Measurements from ENCODE around the gene ZNF580.

Gene ZNF580

DNA sequence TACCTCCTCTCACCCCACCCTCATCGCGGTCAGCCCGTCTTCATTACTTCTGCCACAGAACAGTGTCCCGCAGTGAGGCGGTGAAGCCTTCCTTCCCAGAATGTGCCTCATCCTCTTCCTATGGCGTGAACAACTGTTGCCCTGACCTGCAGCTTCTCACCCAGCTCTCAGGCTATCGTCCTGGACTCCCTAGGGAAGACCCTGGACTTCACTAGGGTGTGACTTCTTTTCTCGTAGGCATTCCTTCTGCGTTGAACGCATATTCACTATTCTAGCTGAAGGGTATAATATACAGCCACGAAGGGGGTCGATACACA lies 34.4 kb upstream of the ZNF580 start:
- DNase-seq (ENCODE audit: low read depth): no peak

DNA sequence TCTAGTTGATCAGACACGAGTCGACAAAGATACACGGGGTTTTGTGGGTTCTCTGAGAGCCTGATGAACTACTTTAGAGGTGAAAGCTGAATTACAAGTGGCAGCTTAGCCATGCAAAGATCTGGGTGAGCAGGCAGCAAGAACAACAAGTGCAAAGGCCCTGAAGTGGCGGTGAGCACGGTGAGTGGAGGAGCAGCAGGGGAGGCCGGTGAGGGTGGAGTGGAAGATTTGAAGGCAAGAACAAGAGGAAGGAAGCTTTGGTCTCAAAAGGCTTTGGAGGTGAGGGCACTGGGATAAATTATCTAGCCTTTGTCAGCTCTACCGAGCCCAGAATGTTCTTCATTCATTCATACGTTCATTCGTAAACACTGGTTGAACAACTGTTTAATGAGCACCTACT lies 34.0 kb upstream of the ZNF580 start:
- no peak for DNase-seq (ENCODE audit: low read depth)

- DNase-seq (ENCODE audit: low read depth): no peak
These were observed 31.5 kb upstream of the ZNF580 start for GRCh38 chr19:55609326-55609725.

- DNase-seq (ENCODE audit: low read depth): no peak
These were observed 29.4 kb upstream of the ZNF580 start for GRCh38 chr19:55611300-55611982.

- DNase-seq (ENCODE audit: low read depth): no peak
These were observed 28.7 kb upstream of the ZNF580 start for GRCh38 chr19:55611983-55612645.

DNA sequence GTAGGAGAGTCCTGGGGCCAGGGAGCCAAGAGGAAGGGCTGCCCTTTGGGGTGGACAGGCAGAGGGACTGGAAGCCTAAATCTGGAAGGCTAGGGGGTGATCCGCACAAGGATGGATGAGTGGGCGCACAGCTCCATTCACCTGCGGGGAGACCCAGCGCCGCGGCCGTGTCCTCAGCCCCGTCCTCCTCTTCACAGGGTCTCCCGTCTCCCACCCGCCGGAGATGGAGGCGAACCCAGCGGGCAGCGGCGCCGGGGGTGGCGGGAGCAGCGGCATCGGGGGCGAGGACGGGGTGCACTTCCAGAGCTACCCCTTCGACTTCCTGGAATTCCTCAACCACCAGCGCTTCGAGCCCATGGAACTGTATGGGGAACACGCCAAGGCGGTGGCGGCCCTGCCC lies 27.4 kb upstream of the ZNF580 start:
- no peak for DNase-seq (ENCODE audit: low read depth)

GRCh38 chr19:55613930-55614710 lies 26.7 kb upstream of the ZNF580 start:
- no peak for DNase-seq (ENCODE audit: low read depth)

- DNase-seq (ENCODE audit: low read depth): no peak
These were observed 25.9 kb upstream of the ZNF580 start for GRCh38 chr19:55614711-55615542.

- no peak for DNase-seq (ENCODE audit: low read depth)
These were observed 25.0 kb upstream of the ZNF580 start for GRCh38 chr19:55615543-55616394.

DNA sequence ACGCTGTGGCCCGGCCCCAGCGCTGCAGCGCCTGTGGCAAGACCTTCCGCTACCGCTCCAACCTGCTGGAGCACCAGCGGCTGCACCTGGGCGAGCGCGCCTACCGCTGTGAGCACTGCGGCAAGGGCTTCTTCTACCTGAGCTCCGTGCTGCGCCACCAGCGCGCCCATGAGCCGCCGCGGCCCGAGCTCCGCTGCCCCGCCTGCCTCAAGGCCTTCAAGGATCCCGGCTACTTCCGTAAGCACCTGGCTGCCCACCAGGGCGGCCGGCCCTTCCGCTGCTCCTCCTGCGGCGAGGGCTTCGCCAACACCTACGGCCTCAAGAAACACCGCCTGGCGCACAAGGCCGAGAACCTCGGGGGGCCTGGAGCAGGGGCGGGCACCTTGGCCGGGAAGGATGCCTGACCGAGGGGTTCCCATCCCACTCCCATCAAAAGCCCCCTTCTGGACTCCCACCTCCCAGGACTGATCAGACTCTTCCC lies 24.4 kb upstream of the ZNF580 start:
- DNase-seq (ENCODE audit: low read depth): no peak

DNA sequence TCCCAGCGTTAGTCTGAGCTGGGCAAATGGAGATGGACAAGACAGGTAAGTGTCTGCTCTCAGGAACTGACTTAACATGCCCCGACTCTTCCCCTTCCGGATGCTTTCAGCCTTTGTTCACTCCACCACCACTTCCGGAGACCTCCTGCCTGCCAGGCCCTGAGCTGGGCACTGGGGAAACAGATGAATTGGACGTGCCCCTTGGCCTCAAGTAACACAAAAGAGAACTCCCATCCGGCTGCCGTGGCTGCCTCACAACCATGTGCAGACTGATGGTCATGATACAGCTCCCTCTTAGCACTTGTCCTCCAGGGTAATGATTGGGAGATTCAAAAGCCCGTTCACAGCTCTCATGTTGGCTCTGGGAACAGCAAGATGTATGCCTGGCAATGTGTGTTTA lies 23.4 kb upstream of the ZNF580 start:
- no peak for DNase-seq (ENCODE audit: low read depth)

DNA sequence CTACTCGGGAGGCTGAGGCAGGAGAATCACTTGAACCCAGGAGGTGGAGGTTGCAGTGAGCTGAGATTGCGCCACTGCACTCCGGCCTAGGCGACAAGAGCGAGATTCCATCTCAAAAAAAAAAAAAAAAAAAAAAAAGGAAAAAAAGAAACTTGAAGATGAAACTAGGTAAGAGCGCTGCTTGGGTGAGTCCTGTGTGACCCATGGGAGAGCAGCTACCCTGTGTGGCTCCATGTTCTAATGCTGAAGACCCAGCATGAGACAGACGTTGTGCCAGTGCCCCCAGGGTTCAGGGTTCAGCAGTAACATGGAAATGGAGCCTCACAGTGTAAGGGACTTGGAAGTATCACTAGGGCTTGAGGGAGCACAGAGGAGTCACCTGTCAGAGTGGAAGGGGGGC lies 22.4 kb upstream of the ZNF580 start:
- no peak for DNase-seq (ENCODE audit: low read depth)

GRCh38 chr19:55619286-55619685 lies 21.5 kb upstream of the ZNF580 start:
- DNase-seq (ENCODE audit: low read depth): no peak

DNA sequence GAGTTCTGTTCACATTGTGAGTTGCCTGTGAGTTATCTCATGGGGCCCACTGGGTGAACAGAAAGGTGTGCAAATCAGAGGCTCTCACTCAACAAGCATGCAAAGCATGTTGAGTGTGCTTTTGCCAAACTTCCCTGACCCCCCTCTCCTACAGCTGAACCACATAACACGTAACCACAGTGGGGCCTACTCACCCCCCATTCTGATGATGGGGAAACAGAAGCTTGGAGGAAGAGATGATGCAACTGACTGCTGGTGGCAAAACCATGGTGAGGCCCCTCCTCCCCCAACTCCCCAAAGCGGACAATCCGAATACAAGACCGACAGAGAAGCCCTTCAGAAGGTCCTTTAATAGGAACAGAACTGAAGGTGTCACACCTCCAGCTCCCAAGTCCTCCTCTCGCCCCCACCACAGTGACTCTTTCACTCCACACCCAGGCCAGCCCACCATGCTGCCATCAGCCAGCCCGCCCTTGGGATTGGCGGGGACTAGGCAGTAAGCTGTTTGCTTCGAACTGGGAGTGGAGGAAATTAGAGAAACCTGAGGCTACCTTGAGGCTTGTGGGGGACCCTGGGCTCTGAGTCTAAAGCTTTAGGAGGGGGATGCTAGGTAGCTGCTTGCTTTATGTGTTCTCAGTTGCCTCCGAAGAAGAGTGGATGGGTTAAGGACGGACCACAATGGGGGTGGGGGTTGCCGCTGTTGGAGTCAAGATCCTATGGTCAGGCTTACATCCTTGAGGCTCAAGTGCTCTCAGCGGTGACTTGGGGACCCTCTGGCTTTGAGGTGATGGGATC lies 20.2 kb upstream of the ZNF580 start:
- no peak for DNase-seq (ENCODE audit: low read depth)

- no peak for DNase-seq (ENCODE audit: low read depth)
These were observed 19.6 kb upstream of the ZNF580 start for GRCh38 chr19:55621205-55621672.

DNA sequence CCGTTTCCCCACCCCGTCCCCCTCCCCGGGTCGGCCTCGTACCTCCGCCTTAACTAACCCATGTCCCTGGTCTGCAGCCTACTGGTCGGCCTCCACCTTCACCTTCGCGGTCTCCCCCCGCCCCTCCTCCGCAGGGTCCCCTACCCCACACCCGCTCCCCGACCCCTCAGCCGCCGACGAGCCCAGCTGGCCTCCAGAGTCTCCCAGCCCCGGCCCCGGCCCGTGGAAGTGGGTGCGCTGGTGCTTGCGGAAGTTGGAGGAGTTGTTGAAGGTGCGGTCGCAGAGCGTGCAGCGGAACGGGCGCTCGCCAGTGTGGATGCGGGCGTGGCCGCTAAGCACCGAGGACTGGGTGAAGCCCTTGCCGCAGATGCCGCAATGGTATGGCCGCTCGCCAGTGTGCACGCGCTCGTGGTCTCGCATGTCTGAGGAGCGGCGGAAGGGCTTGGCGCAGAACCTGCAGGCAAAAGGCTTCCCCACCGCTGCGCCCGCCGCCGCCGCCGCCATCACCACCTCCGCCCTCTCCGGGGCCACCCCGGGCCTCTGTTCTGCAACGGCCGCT lies 19.1 kb upstream of the ZNF580 start:
- DNase-seq (ENCODE audit: low read depth): no peak

- DNase-seq (ENCODE audit: low read depth): no peak
These were observed 18.4 kb upstream of the ZNF580 start for GRCh38 chr19:55622242-55622969.

GRCh38 chr19:55623130-55623529 lies 17.7 kb upstream of the ZNF580 start:
- DNase-seq (ENCODE audit: low read depth): no peak

GRCh38 chr19:55623561-55623960 lies 17.2 kb upstream of the ZNF580 start:
- no peak for DNase-seq (ENCODE audit: low read depth)

Measured in GM04504 (cell line).